Measurements from ENCODE around the gene RPEL1.

The RPEL1 gene

DNA sequence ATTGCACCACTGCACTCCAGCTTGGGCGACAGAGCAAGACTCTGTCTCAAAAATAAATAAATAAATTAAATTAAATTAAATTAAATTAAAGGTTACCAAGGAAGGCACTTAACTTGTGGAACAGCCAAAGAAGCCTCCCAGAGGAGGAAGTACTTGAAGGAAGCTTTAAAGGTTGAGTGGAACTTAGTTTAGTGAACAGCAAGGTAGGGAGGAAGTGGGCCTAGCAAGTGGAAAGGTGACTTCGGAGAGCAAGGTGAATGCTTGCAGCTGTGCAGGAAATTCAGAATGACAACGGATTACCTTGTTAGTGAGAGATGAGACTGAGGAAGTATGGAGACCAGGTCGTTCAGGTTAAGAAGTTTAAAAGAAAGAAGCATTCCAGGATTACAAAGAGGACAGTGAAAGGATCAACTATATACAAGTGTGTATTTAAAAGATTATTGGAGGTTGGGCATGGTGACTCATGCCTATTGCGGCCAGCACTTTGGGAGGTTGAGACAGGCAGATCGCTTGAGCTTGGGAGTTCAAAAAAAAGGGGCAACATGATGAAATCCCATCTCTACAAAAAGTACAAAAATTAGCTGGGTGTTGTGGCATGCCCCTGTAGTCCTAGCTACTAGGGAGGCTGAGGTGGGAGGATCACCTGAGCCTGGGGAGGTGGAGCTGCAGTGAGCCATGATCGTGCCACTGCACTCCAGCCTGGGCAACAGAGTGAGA, 12.8 kb upstream of the RPEL1 start:
- no CpG with 5 or more reads among the region's 7 CpGs for WGBS (ENCODE audit: extremely low coverage, insufficient coverage, low lambda C conversion rate)
- H3K9ac ChIP-seq (ENCODE audit: low read length): no peak overlapping the region
- peak overlapping the region; percentile 17 for H4K5ac ChIP-seq (ENCODE audit: low read length)
- no peak overlapping the region for H3K27ac ChIP-seq (ENCODE audit: low read depth, low read length)
- no peak overlapping the region for H3K4me3 ChIP-seq (ENCODE audit: low read length)
- H2AK5ac ChIP-seq (ENCODE audit: low read length): peak overlapping the region; percentile 63
- H3K18ac ChIP-seq (ENCODE audit: low read length): no peak overlapping the region
- H3K79me2 ChIP-seq (ENCODE audit: control insufficient read depth, insufficient read depth, low read length): no peaks in the 10 kb centered on the region
- H3K4me2 ChIP-seq (ENCODE audit: low read length): no peak overlapping the region
- no peak overlapping the region for H2BK120ac ChIP-seq (ENCODE audit: low read depth, low read length)
- no peak for DNase-seq
- H3K4me1 ChIP-seq (ENCODE audit: control insufficient read depth, low read depth, low read length): no peaks in the 10 kb centered on the region
- H3K56ac ChIP-seq (ENCODE audit: low read length): peak overlapping the region; percentile 59
- no peak overlapping the region for H4K8ac ChIP-seq (ENCODE audit: low read depth, low read length)
- no peaks in the 10 kb centered on the region for H3K36me3 ChIP-seq (ENCODE audit: control insufficient read depth, insufficient read depth, low read length)
- H3K79me1 ChIP-seq (ENCODE audit: low read length): no peaks in the 10 kb centered on the region
- H2BK5ac ChIP-seq (ENCODE audit: low read length): peak overlapping the region; percentile 41
- no peak overlapping the region for H2BK15ac ChIP-seq (replicated peaks; ENCODE audit: low read depth)
- no peaks in the 10 kb centered on the region for H3K27me3 ChIP-seq (ENCODE audit: insufficient read depth, low read length, poor library complexity)
- no peak overlapping the region for H3K23ac ChIP-seq (ENCODE audit: low read length)
- no peak overlapping the region for H3K4ac ChIP-seq (ENCODE audit: low read depth, low read length)

DNA sequence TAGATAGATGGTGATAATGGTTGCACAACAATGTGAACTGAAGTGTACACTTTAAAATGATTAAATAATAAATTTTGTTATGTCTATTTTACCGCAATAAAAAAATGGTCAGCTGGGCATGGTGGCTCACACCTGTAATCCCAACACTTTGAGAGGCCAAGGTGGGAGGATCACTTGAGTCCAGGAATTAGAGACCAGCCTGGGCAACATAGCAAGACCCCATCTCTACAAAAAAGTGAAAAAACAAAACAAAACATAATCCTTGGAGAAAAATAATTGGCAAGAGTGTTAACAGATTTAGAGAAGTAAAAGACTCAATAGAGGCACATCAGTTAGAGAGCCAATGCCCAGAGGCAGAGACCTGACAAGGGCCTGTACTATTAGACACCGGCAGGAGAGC, 9.9 kb upstream of the RPEL1 start:
- H3K23ac ChIP-seq (ENCODE audit: low read length): no peak overlapping the region
- no peak overlapping the region for H2BK5ac ChIP-seq (ENCODE audit: low read length)
- H3K56ac ChIP-seq (ENCODE audit: low read length): no peak overlapping the region
- H3K4me3 ChIP-seq (ENCODE audit: low read length): no peak overlapping the region
- no peak overlapping the region for H3K27ac ChIP-seq (ENCODE audit: low read depth, low read length)
- H2BK15ac ChIP-seq (replicated peaks; ENCODE audit: low read depth): no peak overlapping the region
- no peak for DNase-seq
- no peaks in the 10 kb centered on the region for H3K36me3 ChIP-seq (ENCODE audit: control insufficient read depth, insufficient read depth, low read length)
- no CpG with 5 or more reads among the region's 2 CpGs for WGBS (ENCODE audit: extremely low coverage, insufficient coverage, low lambda C conversion rate)
- no peak overlapping the region for H4K5ac ChIP-seq (ENCODE audit: low read length)
- H3K79me2 ChIP-seq (ENCODE audit: control insufficient read depth, insufficient read depth, low read length): no peaks in the 10 kb centered on the region
- no peaks in the 10 kb centered on the region for H3K79me1 ChIP-seq (ENCODE audit: low read length)
- H3K4me2 ChIP-seq (ENCODE audit: low read length): no peak overlapping the region
- H3K9ac ChIP-seq (ENCODE audit: low read length): no peak overlapping the region
- H2AK5ac ChIP-seq (ENCODE audit: low read length): no peak overlapping the region
- H3K18ac ChIP-seq (ENCODE audit: low read length): no peak overlapping the region
- H2BK120ac ChIP-seq (ENCODE audit: low read depth, low read length): no peak overlapping the region
- no peak overlapping the region for H4K8ac ChIP-seq (ENCODE audit: low read depth, low read length)
- H3K27me3 ChIP-seq (ENCODE audit: insufficient read depth, low read length, poor library complexity): no peaks in the 10 kb centered on the region
- H3K4ac ChIP-seq (ENCODE audit: low read depth, low read length): no peak overlapping the region
- H3K4me1 ChIP-seq (ENCODE audit: control insufficient read depth, low read depth, low read length): no peaks in the 10 kb centered on the region

DNA sequence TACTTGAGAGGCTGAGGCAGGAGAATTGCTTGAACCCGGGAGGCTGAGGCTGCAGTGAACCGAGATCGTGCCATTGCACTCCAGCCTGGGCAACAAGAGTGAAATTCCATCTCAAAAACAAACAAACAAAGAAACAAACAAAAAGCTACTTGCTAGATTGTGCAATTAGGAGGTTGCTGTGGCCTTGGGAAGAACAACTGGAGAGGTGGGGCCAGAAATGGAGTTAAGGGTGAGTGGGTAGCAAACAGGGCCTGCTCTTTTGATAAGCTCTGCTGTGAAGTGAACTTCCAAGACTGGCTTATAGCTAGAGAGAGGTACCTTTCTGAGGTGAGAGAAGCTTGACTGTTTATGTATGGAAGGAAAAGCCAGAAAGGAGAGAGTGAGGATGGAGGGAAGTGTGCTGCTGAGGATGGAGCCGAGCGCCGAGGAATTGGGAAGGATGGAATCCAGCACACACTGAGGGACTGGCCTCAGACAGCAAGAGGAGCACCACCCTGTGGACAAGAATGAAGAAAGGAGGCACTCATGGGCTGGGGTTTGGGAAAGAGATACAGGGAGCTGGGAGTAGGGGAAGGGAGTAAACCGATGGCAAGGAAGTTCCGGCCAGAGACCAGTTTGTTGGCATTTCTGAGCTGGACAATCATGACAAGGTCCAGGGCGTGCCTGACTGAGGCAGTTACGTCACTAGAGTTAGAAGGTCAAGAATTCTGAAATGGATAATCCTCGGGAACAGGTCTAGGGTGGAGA, 7.0 kb upstream of the RPEL1 start:
- Histone ChIP-seq H2BK5ac (ENCODE audit: low read length) (no peak overlapping the region), H2AK5ac (ENCODE audit: low read length) (no peak overlapping the region), H3K4me3 (ENCODE audit: low read length) (no peak overlapping the region), H3K56ac (ENCODE audit: low read length) (peak overlapping the region; percentile 62), H3K4ac (ENCODE audit: low read depth, low read length) (no peak overlapping the region), H3K4me2 (ENCODE audit: low read length) (no peak overlapping the region), H3K27ac (ENCODE audit: low read depth, low read length) (no peak overlapping the region), H3K27me3 (ENCODE audit: insufficient read depth, low read length, poor library complexity) (no peaks in the 10 kb centered on the region), H3K18ac (ENCODE audit: low read length) (no peak overlapping the region), H3K79me2 (ENCODE audit: control insufficient read depth, insufficient read depth, low read length) (no peaks in the 10 kb centered on the region), H2BK15ac (replicated peaks; ENCODE audit: low read depth) (no peak overlapping the region), H2BK120ac (ENCODE audit: low read depth, low read length) (no peak overlapping the region), H3K79me1 (ENCODE audit: low read length) (no peaks in the 10 kb centered on the region), H4K5ac (ENCODE audit: low read length) (no peak overlapping the region), H3K36me3 (ENCODE audit: control insufficient read depth, insufficient read depth, low read length) (no peaks in the 10 kb centered on the region), H3K4me1 (ENCODE audit: control insufficient read depth, low read depth, low read length) (no peaks in the 10 kb centered on the region), H3K9ac (ENCODE audit: low read length) (no peak overlapping the region), H4K8ac (ENCODE audit: low read depth, low read length) (no peak overlapping the region), H3K23ac (ENCODE audit: low read length) (no peak overlapping the region)
- DNase-seq: peak; percentile 91
- no CpG with 5 or more reads among the region's 11 CpGs for WGBS (ENCODE audit: extremely low coverage, insufficient coverage, low lambda C conversion rate)

DNA sequence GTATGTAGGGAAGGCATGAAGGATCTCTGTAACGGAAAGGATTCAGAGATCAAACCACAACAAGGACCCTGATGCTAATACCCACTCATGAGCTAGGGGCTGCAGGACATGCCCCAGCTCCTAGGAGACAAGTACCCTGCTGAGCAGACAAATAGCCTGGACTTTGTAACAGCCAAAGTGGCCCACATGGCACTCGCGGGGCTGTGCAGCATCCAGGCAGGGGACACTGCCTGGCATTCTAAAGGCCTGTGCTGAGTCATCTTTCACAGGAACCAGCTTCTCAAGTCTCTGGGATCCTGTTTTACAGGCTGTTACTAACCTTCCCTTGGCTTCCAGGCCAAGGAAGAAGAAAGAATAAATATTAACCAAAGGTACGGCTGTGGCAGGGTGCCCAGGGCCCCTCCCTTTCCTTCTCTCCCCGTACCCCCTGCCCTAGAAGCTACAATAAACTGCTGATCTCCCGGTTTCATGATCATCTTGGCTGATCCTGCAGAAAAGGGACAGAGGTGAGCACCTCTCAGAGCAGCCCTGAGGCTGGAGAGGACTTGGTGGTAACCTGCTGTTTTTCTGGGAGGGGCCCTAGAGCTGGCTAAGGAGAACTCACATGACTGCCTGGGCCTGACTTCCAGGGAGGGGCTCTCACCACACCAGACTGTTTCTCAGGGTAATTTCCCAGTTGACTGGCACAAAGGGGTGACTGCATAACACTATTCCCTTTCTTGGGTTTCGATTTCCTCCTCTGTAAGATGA, 4.2 kb upstream of the RPEL1 start:
- H2AK5ac ChIP-seq (ENCODE audit: low read length): no peak overlapping the region
- no CpG with 5 or more reads among the region's 7 CpGs for WGBS (ENCODE audit: extremely low coverage, insufficient coverage, low lambda C conversion rate)
- no peak overlapping the region for H2BK15ac ChIP-seq (replicated peaks; ENCODE audit: low read depth)
- H4K5ac ChIP-seq (ENCODE audit: low read length): no peak overlapping the region
- H3K79me1 ChIP-seq (ENCODE audit: low read length): no peaks in the 10 kb centered on the region
- H3K27me3 ChIP-seq (ENCODE audit: insufficient read depth, low read length, poor library complexity): no peaks in the 10 kb centered on the region
- H3K4me2 ChIP-seq (ENCODE audit: low read length): no peak overlapping the region
- peak overlapping the region; percentile 7 for H3K27ac ChIP-seq (ENCODE audit: low read depth, low read length)
- peak overlapping the region; percentile 58 for H3K4ac ChIP-seq (ENCODE audit: low read depth, low read length)
- H3K23ac ChIP-seq (ENCODE audit: low read length): no peak overlapping the region
- H4K8ac ChIP-seq (ENCODE audit: low read depth, low read length): no peak overlapping the region
- H3K18ac ChIP-seq (ENCODE audit: low read length): peak overlapping the region; percentile 61
- H3K9ac ChIP-seq (ENCODE audit: low read length): peak overlapping the region; percentile 4
- H3K79me2 ChIP-seq (ENCODE audit: control insufficient read depth, insufficient read depth, low read length): no peaks in the 10 kb centered on the region
- H2BK120ac ChIP-seq (ENCODE audit: low read depth, low read length): no peak overlapping the region
- no peaks in the 10 kb centered on the region for H3K36me3 ChIP-seq (ENCODE audit: control insufficient read depth, insufficient read depth, low read length)
- no peak overlapping the region for H3K4me3 ChIP-seq (ENCODE audit: low read length)
- no peak overlapping the region for H2BK5ac ChIP-seq (ENCODE audit: low read length)
- DNase-seq: peak; percentile 86
- H3K4me1 ChIP-seq (ENCODE audit: control insufficient read depth, low read depth, low read length): no peaks in the 10 kb centered on the region
- H3K56ac ChIP-seq (ENCODE audit: low read length): peak overlapping the region; percentile 66

DNA sequence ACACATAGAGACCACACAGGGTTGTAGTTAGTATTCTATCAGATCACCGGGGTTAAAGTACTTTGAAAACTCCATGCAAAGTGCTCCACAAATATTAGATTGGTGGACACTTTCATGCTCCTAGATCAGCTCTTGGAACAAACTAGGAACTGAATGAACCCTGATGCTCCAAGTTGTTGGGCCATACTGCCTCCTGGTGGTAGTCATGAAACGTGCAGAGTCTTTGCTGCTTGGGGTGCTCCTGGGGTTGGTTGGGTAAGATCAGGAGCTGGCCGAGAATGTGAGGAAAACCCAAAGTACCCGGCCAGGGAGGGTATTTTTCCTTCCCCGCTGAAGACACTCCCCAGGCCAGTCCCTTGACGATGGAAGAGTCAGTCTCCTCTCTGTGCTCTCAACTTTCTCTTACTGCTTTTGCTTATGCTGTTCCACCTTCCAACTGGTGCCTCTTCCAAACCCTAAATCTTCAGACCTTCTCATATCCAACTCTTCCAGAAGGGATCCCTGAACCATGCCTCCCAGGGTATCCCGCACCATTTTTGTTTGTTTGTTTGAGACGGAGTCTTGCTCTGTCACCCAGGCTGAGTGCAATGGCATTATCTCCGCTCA, 918 bp upstream of the RPEL1 start:
- H3K56ac ChIP-seq (ENCODE audit: low read length): no peak overlapping the region
- no peaks in the 10 kb centered on the region for H3K36me3 ChIP-seq (ENCODE audit: control insufficient read depth, insufficient read depth, low read length)
- H3K4me3 ChIP-seq (ENCODE audit: low read length): no peak overlapping the region
- no peak overlapping the region for H2BK120ac ChIP-seq (ENCODE audit: low read depth, low read length)
- H3K79me1 ChIP-seq (ENCODE audit: low read length): no peaks in the 10 kb centered on the region
- no peaks in the 10 kb centered on the region for H3K79me2 ChIP-seq (ENCODE audit: control insufficient read depth, insufficient read depth, low read length)
- peak; percentile 88 for DNase-seq
- H3K4me2 ChIP-seq (ENCODE audit: low read length): no peak overlapping the region
- H3K4me1 ChIP-seq (ENCODE audit: control insufficient read depth, low read depth, low read length): no peaks in the 10 kb centered on the region
- no peak overlapping the region for H3K9ac ChIP-seq (ENCODE audit: low read length)
- no peak overlapping the region for H2AK5ac ChIP-seq (ENCODE audit: low read length)
- H3K4ac ChIP-seq (ENCODE audit: low read depth, low read length): no peak overlapping the region
- no peak overlapping the region for H4K8ac ChIP-seq (ENCODE audit: low read depth, low read length)
- no peak overlapping the region for H3K23ac ChIP-seq (ENCODE audit: low read length)
- H2BK15ac ChIP-seq (replicated peaks; ENCODE audit: low read depth): no peak overlapping the region
- H3K27me3 ChIP-seq (ENCODE audit: insufficient read depth, low read length, poor library complexity): no peaks in the 10 kb centered on the region
- H3K27ac ChIP-seq (ENCODE audit: low read depth, low read length): no peak overlapping the region
- no peak overlapping the region for H4K5ac ChIP-seq (ENCODE audit: low read length)
- WGBS (ENCODE audit: extremely low coverage, insufficient coverage, low lambda C conversion rate): no CpG with 5 or more reads among the region's 9 CpGs
- H3K18ac ChIP-seq (ENCODE audit: low read length): no peak overlapping the region
- no peak overlapping the region for H2BK5ac ChIP-seq (ENCODE audit: low read length)
